Measurements from ENCODE around the gene NOP14. TPM values are rescaled to one million over a fixed set of nuclear protein-coding genes. Genes with fewer than 3 reads are reported as not detected.

NOP14 gene
- total RNA-seq, 1 donor from 2014 or later, result 31.5 TPM

DNA sequence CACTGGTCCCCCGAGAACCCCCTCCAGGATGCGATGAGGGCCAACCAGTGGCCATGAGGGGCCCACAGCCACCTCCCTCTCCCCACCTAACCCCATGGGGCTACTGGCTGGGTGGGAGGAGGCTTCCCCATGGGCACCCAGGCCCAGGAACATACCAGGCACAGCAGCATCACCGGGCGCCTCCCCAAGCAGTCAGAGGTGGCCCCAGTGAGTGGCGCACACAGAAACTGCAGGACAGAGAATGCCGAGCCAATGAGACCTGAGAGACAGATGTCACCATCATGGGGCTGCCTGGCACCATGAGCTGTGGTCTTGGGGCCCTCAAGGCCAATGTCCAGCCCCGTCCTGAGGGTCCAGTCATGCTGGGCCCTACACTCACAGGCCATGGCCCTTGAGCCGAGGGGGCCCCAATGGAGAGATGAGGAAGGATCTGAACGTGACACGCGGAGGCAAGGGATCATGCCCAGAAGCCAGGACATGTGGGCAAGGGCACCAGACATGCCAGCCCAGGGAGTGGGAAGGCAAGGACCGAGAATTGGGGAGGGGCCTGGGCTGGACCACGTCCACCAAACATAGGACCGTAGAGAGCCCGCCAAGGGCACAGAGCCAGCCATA, 30.1 kb downstream of the NOP14 start:
- H3K4me1 Mint-ChIP-seq (ENCODE audit: low read depth), result peaks cover 13% of the 10 kb centered on the region
- H3K4me3 Mint-ChIP-seq (ENCODE audit: low read depth), result peak overlapping the region; percentile 80
- H3K36me3 Mint-ChIP-seq (ENCODE audit: insufficient read depth), result peaks cover 9% of the 10 kb centered on the region
- no peaks in the 10 kb centered on the region for H3K27me3 Mint-ChIP-seq
- TF ChIP-seq, protein P1, sequence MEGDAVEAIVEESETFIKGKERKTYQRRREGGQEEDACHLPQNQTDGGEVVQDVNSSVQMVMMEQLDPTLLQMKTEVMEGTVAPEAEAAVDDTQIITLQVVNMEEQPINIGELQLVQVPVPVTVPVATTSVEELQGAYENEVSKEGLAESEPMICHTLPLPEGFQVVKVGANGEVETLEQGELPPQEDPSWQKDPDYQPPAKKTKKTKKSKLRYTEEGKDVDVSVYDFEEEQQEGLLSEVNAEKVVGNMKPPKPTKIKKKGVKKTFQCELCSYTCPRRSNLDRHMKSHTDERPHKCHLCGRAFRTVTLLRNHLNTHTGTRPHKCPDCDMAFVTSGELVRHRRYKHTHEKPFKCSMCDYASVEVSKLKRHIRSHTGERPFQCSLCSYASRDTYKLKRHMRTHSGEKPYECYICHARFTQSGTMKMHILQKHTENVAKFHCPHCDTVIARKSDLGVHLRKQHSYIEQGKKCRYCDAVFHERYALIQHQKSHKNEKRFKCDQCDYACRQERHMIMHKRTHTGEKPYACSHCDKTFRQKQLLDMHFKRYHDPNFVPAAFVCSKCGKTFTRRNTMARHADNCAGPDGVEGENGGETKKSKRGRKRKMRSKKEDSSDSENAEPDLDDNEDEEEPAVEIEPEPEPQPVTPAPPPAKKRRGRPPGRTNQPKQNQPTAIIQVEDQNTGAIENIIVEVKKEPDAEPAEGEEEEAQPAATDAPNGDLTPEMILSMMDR (IDR thresholded peaks at IDR 0.05; ENCODE audit: unreplicated experiment), result no peak
- no peaks in the 10 kb centered on the region for H3K9me3 Mint-ChIP-seq (ENCODE audit: low read depth)
- no peak for DNase-seq (ENCODE audit: low spot score, unreplicated experiment)
- peak overlapping the region; percentile 93 for H3K27ac Mint-ChIP-seq

DNA sequence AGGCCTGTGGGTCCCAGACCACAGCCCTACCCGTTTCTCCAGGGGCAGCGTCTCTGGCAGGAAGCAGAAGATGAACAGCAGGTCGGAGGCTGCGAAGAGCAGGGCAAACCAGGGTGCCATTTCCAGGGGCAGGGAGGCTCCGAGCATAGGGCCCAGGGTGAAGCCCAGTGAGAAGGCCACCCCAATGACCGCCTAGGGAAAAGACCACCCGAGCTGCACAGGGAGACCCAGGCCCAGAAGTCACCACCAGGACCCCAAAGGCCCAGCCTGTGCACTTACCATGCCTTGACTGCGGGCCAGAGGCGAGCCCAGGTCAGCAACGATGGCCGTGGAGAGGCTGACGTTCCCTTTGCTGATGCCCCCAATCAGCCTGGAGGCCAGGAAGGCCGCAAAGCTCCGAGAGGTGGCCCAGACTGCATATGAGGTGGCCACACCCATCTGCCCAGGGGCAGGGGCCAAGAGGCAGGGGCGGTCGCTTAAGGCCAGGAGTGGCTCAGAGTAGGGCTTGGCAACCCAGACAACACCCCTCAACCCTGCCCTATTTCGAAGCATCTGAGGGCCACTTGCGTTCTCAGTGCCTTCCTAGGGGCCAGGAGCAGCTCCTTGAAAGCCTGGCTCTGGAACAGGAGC, 30.8 kb downstream of the NOP14 start:
- Mint-ChIP-seq H3K36me3 (ENCODE audit: insufficient read depth) (peaks cover 13% of the 10 kb centered on the region), H3K4me1 (ENCODE audit: low read depth) (peaks cover 16% of the 10 kb centered on the region), H3K9me3 (ENCODE audit: low read depth) (no peaks in the 10 kb centered on the region), H3K27me3 (no peaks in the 10 kb centered on the region), H3K27ac (no peak overlapping the region), H3K4me3 (ENCODE audit: low read depth) (peak overlapping the region; percentile 80)
- TF ChIP-seq, protein P1 (IDR thresholded peaks at IDR 0.05; ENCODE audit: unreplicated experiment), result no peak
- DNase-seq (ENCODE audit: low spot score, unreplicated experiment), result no peak

DNA sequence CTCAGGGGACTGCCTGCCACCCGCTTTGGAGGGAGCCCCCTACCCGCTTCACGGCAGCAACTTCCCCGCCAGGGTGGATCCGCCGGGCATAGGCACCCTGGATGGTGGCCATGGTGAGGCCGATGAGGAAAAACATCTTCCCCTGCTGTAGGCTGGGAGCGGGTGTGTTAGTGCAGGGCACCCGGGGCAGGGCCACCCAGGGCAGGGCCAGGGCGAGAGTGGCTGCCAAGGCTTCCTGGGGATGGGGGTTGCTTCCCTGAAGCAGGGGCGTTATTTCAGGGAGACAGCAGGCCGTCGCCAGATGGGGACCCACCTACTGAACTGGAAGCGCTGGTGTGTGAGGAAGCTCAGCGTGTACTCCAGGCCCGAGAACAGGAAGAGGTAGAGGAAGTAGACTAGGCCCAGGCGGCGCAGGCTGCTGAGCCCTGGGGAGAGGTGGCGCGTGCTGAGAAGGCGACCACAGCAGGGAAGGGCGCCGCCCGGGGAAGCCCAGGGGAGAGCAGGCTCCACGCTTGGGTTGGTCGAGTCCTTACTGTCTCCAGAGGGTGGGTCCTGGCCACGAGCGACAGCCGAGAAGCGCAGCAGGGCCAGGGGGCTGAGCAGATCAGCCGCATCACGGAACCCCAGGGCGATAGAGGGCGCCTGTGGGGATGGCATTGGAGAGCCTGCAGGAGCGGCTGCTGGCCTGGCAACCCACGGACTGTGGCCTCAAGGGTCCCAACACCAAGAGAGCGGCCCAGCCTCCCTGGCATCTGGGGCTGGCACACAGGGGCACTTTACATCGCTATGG, 31.5 kb downstream of the NOP14 start:
- no peak for DNase-seq (ENCODE audit: low spot score, unreplicated experiment)
- Mint-ChIP-seq H3K4me1 (ENCODE audit: low read depth) (peaks cover 13% of the 10 kb centered on the region), H3K9me3 (ENCODE audit: low read depth) (no peaks in the 10 kb centered on the region), H3K27ac (peak overlapping the region; percentile 71), H3K36me3 (ENCODE audit: insufficient read depth) (peaks cover 13% of the 10 kb centered on the region), H3K4me3 (ENCODE audit: low read depth) (no peak overlapping the region), H3K27me3 (no peaks in the 10 kb centered on the region)
- TF ChIP-seq, protein P1 (IDR thresholded peaks at IDR 0.05; ENCODE audit: unreplicated experiment), result no peak

GRCh38 chr4:2930758-2931511, 32.3 kb downstream of the NOP14 start:
- H3K4me3 Mint-ChIP-seq (ENCODE audit: low read depth), result no peak overlapping the region
- H3K4me1 Mint-ChIP-seq (ENCODE audit: low read depth), result peaks cover 11% of the 10 kb centered on the region
- TF ChIP-seq, protein P1 (IDR thresholded peaks at IDR 0.05; ENCODE audit: unreplicated experiment), result peak; percentile 34
- no peaks in the 10 kb centered on the region for H3K27me3 Mint-ChIP-seq
- no peak for DNase-seq (ENCODE audit: low spot score, unreplicated experiment)
- peaks cover 13% of the 10 kb centered on the region for H3K36me3 Mint-ChIP-seq (ENCODE audit: insufficient read depth)
- H3K9me3 Mint-ChIP-seq (ENCODE audit: low read depth), result no peaks in the 10 kb centered on the region
- H3K27ac Mint-ChIP-seq, result peak overlapping the region; percentile 29
